ENCODE results near the gene KIRREL3. TPM values are rescaled to one million over a fixed set of nuclear protein-coding genes. Genes with fewer than 3 reads are reported as not detected.

Gene KIRREL3
- polyA plus RNA-seq, 1 donor: 2.1 TPM

- DNase-seq: no peak
These were observed 369.4 kb downstream of the KIRREL3 start for GRCh38 chr11:126630893-126631798.

GRCh38 chr11:126630488-126630887 is 370.1 kb downstream of the KIRREL3 start:
- DNase-seq: no peak

GRCh38 chr11:126628790-126629621 is 371.6 kb downstream of the KIRREL3 start:
- no peak for DNase-seq

- no peak for DNase-seq
These were observed 372.1 kb downstream of the KIRREL3 start for GRCh38 chr11:126628450-126628789.

GRCh38 chr11:126627421-126627820 is 373.1 kb downstream of the KIRREL3 start:
- no peak for DNase-seq

- no peak for DNase-seq
These were observed 376.1 kb downstream of the KIRREL3 start for GRCh38 chr11:126624506-126624905.

- DNase-seq: no peak
These were observed 381.1 kb downstream of the KIRREL3 start for GRCh38 chr11:126619516-126619915.

- no peak for DNase-seq
These were observed 384.7 kb downstream of the KIRREL3 start for GRCh38 chr11:126615845-126616244.

GRCh38 chr11:126613272-126613671 is 387.3 kb downstream of the KIRREL3 start:
- no peak for DNase-seq

GRCh38 chr11:126612671-126613070 is 387.9 kb downstream of the KIRREL3 start:
- no peak for DNase-seq

- DNase-seq: no peak
These were observed 389.1 kb downstream of the KIRREL3 start for GRCh38 chr11:126611438-126611837.

- no peak for DNase-seq
These were observed 391.9 kb downstream of the KIRREL3 start for GRCh38 chr11:126608658-126609057.

GRCh38 chr11:126607776-126608541 is 392.6 kb downstream of the KIRREL3 start:
- no peak for DNase-seq

- peak; percentile 53 for DNase-seq
These were observed 393.2 kb downstream of the KIRREL3 start for GRCh38 chr11:126607374-126607773.

- no peak for DNase-seq
These were observed 394.1 kb downstream of the KIRREL3 start for GRCh38 chr11:126606484-126606883.

- DNase-seq: no peak
These were observed 396.1 kb downstream of the KIRREL3 start for GRCh38 chr11:126604461-126604860.

- DNase-seq: no peak
These were observed 397.1 kb downstream of the KIRREL3 start for GRCh38 chr11:126603486-126603885.

- no peak for DNase-seq
These were observed 397.6 kb downstream of the KIRREL3 start for GRCh38 chr11:126602993-126603392.

GRCh38 chr11:126602349-126602940 is 398.1 kb downstream of the KIRREL3 start:
- no peak for DNase-seq

GRCh38 chr11:126601550-126602215 is 398.9 kb downstream of the KIRREL3 start:
- no peak for DNase-seq

GRCh38 chr11:126601136-126601535 is 399.4 kb downstream of the KIRREL3 start:
- no peak for DNase-seq

All from left kidney (tissue), 2 donors.